ENCODE measurements around the gene SUN1.

SUN1 gene

GRCh38 chr7:921581-922333 lies 89.5 kb downstream of the SUN1 start:
- no peaks in the 10 kb centered on the region for H3K36me3 ChIP-seq (ENCODE audit: control insufficient read depth in 2 of 2, insufficient read depth in 1 of 2, low read length in 2 of 2)
- H3K4me3 ChIP-seq (ENCODE audit: low read depth, low read length), result no peak overlapping the region
- ChIA-PET POLR2A (interaction anchor here (0.6 kb wide), 1 partner anchor 90 kb away, joined by 3 read pairs; no protein-coding TSS in a partner anchor), CTCF (interaction anchor here (0.9 kb wide), 1 partner anchor 71 kb away, joined by 3 read pairs; no protein-coding TSS in a partner anchor)
- H3K4me1 ChIP-seq (ENCODE audit: control insufficient read depth, insufficient read depth, low read length), result no peaks in the 10 kb centered on the region
- TF ChIP-seq ZNF416 (tag by site-specific recombination; IDR thresholded peaks at IDR 0.05), result no peak
- no peak for TF ChIP-seq ZFP41 (tag by site-specific recombination; IDR thresholded peaks at IDR 0.05; ENCODE audit: borderline replicate concordance)
- TF ChIP-seq SETDB1 (IDR thresholded peaks at IDR 0.05; ENCODE audit: insufficient read length, low read length), result no peak
- TF ChIP-seq, protein P1, sequence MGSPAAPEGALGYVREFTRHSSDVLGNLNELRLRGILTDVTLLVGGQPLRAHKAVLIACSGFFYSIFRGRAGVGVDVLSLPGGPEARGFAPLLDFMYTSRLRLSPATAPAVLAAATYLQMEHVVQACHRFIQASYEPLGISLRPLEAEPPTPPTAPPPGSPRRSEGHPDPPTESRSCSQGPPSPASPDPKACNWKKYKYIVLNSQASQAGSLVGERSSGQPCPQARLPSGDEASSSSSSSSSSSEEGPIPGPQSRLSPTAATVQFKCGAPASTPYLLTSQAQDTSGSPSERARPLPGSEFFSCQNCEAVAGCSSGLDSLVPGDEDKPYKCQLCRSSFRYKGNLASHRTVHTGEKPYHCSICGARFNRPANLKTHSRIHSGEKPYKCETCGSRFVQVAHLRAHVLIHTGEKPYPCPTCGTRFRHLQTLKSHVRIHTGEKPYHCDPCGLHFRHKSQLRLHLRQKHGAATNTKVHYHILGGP (tag by site-specific recombination; IDR thresholded peaks at IDR 0.05), result no peak
- TF ChIP-seq, protein P2, sequence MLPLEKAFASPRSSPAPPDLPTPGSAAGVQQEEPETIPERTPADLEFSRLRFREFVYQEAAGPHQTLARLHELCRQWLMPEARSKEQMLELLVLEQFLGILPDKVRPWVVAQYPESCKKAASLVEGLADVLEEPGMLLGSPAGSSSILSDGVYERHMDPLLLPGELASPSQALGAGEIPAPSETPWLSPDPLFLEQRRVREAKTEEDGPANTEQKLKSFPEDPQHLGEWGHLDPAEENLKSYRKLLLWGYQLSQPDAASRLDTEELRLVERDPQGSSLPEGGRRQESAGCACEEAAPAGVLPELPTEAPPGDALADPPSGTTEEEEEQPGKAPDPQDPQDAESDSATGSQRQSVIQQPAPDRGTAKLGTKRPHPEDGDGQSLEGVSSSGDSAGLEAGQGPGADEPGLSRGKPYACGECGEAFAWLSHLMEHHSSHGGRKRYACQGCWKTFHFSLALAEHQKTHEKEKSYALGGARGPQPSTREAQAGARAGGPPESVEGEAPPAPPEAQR (tag by site-specific recombination; IDR thresholded peaks at IDR 0.05), result no peak
- no peak for TF ChIP-seq ZIC2 (tag by site-specific recombination; IDR thresholded peaks at IDR 0.05)
- TF ChIP-seq ZNF791 (tag by site-specific recombination; IDR thresholded peaks at IDR 0.05), result no peak
- no peak for TF ChIP-seq ZNF157 (tag by site-specific recombination; IDR thresholded peaks at IDR 0.05)
- TF ChIP-seq, protein P3, sequence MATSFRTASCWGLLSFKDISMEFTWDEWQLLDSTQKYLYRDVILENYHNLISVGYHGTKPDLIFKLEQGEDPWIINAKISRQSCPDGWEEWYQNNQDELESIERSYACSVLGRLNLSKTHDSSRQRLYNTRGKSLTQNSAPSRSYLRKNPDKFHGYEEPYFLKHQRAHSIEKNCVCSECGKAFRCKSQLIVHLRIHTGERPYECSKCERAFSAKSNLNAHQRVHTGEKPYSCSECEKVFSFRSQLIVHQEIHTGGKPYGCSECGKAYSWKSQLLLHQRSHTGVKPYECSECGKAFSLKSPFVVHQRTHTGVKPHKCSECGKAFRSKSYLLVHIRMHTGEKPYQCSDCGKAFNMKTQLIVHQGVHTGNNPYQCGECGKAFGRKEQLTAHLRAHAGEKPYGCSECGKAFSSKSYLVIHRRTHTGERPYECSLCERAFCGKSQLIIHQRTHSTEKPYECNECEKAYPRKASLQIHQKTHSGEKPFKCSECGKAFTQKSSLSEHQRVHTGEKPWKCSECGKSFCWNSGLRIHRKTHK (tag by site-specific recombination; IDR thresholded peaks at IDR 0.05), result no peak
- TF ChIP-seq ZNF211 (tag by site-specific recombination; IDR thresholded peaks at IDR 0.05; ENCODE audit: low read depth), result no peak
- no peak for TF ChIP-seq KLF7 (tag by site-specific recombination; IDR thresholded peaks at IDR 0.05; ENCODE audit: borderline replicate concordance)
- TF ChIP-seq HOXA7 (CRISPR knock-in tag; IDR thresholded peaks at IDR 0.05; ENCODE audit: borderline replicate concordance), result no peak
- no peak for TF ChIP-seq SP7 (tag by site-specific recombination; IDR thresholded peaks at IDR 0.05)
- TF ChIP-seq ZNF473 (tag by site-specific recombination; IDR thresholded peaks at IDR 0.05), result no peak
- TF ChIP-seq ZBTB17 (tag by site-specific recombination; IDR thresholded peaks at IDR 0.05), result no peak
- TF ChIP-seq ZSCAN30 (tag by site-specific recombination; IDR thresholded peaks at IDR 0.05), result no peak
- no peak for TF ChIP-seq ZNF600 (tag by site-specific recombination; IDR thresholded peaks at IDR 0.05)
- TF ChIP-seq ZNF785 (tag by site-specific recombination; IDR thresholded peaks at IDR 0.05), result no peak
- TF ChIP-seq ZNF654 (tag by site-specific recombination; IDR thresholded peaks at IDR 0.05; ENCODE audit: low read depth), result no peak
- no peak for TF ChIP-seq EGR2 (tag by site-specific recombination; IDR thresholded peaks at IDR 0.05; ENCODE audit: low read depth)
- no peak overlapping the region for H3K27ac ChIP-seq (ENCODE audit: extremely low read depth, low read depth, low read length)
- no peaks in the 10 kb centered on the region for H3K9me3 ChIP-seq (ENCODE audit: control insufficient read depth, insufficient read depth, low read depth, low read length)

- ChIA-PET POLR2A (interaction anchor here (0.6 kb wide), 1 partner anchor 91 kb away, joined by 3 read pairs; no protein-coding TSS in a partner anchor), CTCF (interaction anchor here (0.9 kb wide), 1 partner anchor 15 kb away, joined by 3 read pairs; no protein-coding TSS in a partner anchor)
- H3K4me3 ChIP-seq (ENCODE audit: low read depth, low read length), result no peak overlapping the region
- no peaks in the 10 kb centered on the region for H3K36me3 ChIP-seq (ENCODE audit: control insufficient read depth in 2 of 2, insufficient read depth in 1 of 2, low read length in 2 of 2)
- H3K27ac ChIP-seq (ENCODE audit: extremely low read depth, low read depth, low read length), result no peak overlapping the region
- no peaks in the 10 kb centered on the region for H3K9me3 ChIP-seq (ENCODE audit: control insufficient read depth, insufficient read depth, low read depth, low read length)
- no peaks in the 10 kb centered on the region for H3K4me1 ChIP-seq (ENCODE audit: control insufficient read depth, insufficient read depth, low read length)
- TF ChIP-seq ZNF398 (tag by site-specific recombination; IDR thresholded peaks at IDR 0.05), result no peak
- no peak for TF ChIP-seq SCRT2 (tag by site-specific recombination; IDR thresholded peaks at IDR 0.05)
- no peak for TF ChIP-seq SETDB1 (IDR thresholded peaks at IDR 0.05; ENCODE audit: insufficient read length, low read length)
- no peak for TF ChIP-seq ZNF623 (tag by site-specific recombination; IDR thresholded peaks at IDR 0.05)
- TF ChIP-seq ZNF335 (tag by site-specific recombination; conservative IDR thresholded peaks at IDR 0.05), result no peak
- TF ChIP-seq ZNF792 (tag by site-specific recombination; IDR thresholded peaks at IDR 0.05), result no peak
- no peak for TF ChIP-seq ZNF239 (tag by site-specific recombination; IDR thresholded peaks at IDR 0.05)
- TF ChIP-seq EGR2 (tag by site-specific recombination; IDR thresholded peaks at IDR 0.05; ENCODE audit: low read depth), result no peak
- no peak for TF ChIP-seq YY1 (tag by site-specific recombination; IDR thresholded peaks at IDR 0.05)
- TF ChIP-seq ZNF24 (tag by site-specific recombination; IDR thresholded peaks at IDR 0.05), result no peak
- TF ChIP-seq ZNF19 (tag by site-specific recombination; IDR thresholded peaks at IDR 0.05; ENCODE audit: low read depth), result no peak
Observed at GRCh38 chr7:922334-923107, 90.2 kb downstream of the SUN1 start.

Measured in HEK293 (cell line).